Medulla oblongata (tissue), 1 donor: ENCODE measurements around the gene CACNA1C.

Experiments used
- DNase-seq: peaks from one replicate; pipeline ENCODE4 v3.0.0-alpha.2; 2015; ENCODE audit errors: extremely low spot score

The CACNA1C gene

GRCh38 chr12:2256915-2257314 lies 204.1 kb downstream of the CACNA1C start:
- DNase-seq, result no peak

- DNase-seq, result no peak
These were observed 205.2 kb downstream of the CACNA1C start for GRCh38 chr12:2258025-2258424.

- DNase-seq, result no peak
These were observed 206.6 kb downstream of the CACNA1C start for GRCh38 chr12:2259369-2259768.

GRCh38 chr12:2260441-2260840 lies 207.7 kb downstream of the CACNA1C start:
- no peak for DNase-seq

GRCh38 chr12:2261708-2262107 lies 208.9 kb downstream of the CACNA1C start:
- DNase-seq, result no peak

GRCh38 chr12:2262449-2262848 lies 209.7 kb downstream of the CACNA1C start:
- no peak for DNase-seq

GRCh38 chr12:2263901-2264300 lies 211.1 kb downstream of the CACNA1C start:
- no peak for DNase-seq

- DNase-seq, result no peak
These were observed 212.0 kb downstream of the CACNA1C start for GRCh38 chr12:2264651-2265232.

- no peak for DNase-seq
These were observed 212.8 kb downstream of the CACNA1C start for GRCh38 chr12:2265461-2266167.

- no peak for DNase-seq
These were observed 214.2 kb downstream of the CACNA1C start for GRCh38 chr12:2266666-2267620.

GRCh38 chr12:2267703-2268470 lies 215.1 kb downstream of the CACNA1C start:
- no peak for DNase-seq

- no peak for DNase-seq
These were observed 215.9 kb downstream of the CACNA1C start for GRCh38 chr12:2268471-2269286.

GRCh38 chr12:2270846-2271245 lies 218.1 kb downstream of the CACNA1C start:
- no peak for DNase-seq

GRCh38 chr12:2271961-2272360 lies 219.2 kb downstream of the CACNA1C start:
- no peak for DNase-seq

- peak; percentile 67 for DNase-seq
These were observed 220.5 kb downstream of the CACNA1C start for GRCh38 chr12:2273288-2273687.

- DNase-seq, result no peak
These were observed 221.0 kb downstream of the CACNA1C start for GRCh38 chr12:2273751-2274150.

GRCh38 chr12:2274733-2275132 lies 221.9 kb downstream of the CACNA1C start:
- DNase-seq, result no peak

- DNase-seq, result no peak
These were observed 223.7 kb downstream of the CACNA1C start for GRCh38 chr12:2276288-2277033.

GRCh38 chr12:2277492-2278155 lies 224.8 kb downstream of the CACNA1C start:
- no peak for DNase-seq

- no peak for DNase-seq
These were observed 228.7 kb downstream of the CACNA1C start for GRCh38 chr12:2281446-2281845.
